ENCODE measurements around the gene DHX36. TPM values are rescaled to one million over a fixed set of nuclear protein-coding genes. Genes with fewer than 3 reads are reported as not detected.

Gene DHX36
- total RNA-seq, 1 donor from 2014 or later, result 41.1 TPM

Other genes with a start within 250 kb of the DHX36 start
- 4.7 TPM for gene ARHGEF26, start 203.1 kb downstream of the DHX36 start, total RNA-seq
- not detected for gene GPR149, start 105.7 kb upstream of the DHX36 start, total RNA-seq